HG03095 (cell line): ENCODE results near the gene TPST2.
"Not testable (repeated sequence)": the region's sequence is repeated elsewhere in the genome, so short reads cannot be mapped to it uniquely, and the experiment has no call there.

Experiments used
- ATAC-seq: cut with Tn5 transposase; IDR thresholded peaks from one replicate; pipeline ENCODE4 v1.9.1; 2021; ENCODE audit warnings: moderate library complexity; ENCODE audit not compliant: unreplicated experiment

TPST2 gene

DNA sequence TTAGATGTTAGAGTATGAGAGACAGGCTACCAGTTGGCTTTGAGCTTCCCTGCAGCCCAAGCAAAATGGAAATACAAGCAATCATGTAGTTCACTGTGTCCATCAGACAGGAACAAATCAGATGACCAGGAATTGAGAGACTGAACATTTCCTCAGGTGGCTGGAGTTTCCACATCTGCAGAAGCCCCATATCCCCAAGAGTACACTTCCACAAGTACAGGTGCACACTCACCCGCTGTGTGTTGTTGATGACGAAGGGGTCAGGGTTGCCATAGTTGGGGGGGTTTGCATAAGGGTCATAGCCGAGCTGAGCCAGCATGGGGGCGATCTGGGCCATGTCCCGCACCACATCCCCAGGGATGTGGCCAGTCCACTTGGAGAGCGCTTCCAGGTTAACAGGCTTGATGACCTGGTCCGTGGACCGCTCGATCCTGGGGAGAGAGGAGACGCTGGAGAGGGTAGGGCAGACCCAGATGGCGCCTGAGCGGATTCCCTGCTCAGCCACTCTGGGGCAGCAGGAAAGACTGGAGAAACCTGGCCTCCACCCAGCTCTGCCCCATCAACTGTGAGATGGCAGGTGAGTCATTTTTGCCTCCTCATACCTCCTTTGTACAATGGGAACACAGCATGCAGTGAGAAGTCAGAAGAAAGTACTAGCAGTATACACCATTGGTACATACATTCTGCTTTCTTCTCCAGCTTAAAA is 53.7 kb downstream of the TPST2 start:
- no peak for ATAC-seq

DNA sequence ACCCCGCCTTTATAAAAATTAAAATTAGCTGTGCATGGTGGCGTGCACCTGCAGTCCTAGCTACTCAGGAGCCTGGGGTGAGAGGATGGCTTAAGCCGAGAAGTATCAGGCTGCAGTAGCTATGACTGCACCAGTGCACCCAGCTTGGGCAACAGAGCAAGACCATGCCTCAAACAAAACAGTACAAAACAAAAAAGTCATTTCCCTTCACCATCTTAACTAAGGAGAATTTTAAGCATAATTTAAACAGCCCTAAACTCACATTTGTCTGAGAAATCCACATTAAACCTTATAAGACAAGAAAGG is 54.4 kb downstream of the TPST2 start:
- ATAC-seq: no peak

DNA sequence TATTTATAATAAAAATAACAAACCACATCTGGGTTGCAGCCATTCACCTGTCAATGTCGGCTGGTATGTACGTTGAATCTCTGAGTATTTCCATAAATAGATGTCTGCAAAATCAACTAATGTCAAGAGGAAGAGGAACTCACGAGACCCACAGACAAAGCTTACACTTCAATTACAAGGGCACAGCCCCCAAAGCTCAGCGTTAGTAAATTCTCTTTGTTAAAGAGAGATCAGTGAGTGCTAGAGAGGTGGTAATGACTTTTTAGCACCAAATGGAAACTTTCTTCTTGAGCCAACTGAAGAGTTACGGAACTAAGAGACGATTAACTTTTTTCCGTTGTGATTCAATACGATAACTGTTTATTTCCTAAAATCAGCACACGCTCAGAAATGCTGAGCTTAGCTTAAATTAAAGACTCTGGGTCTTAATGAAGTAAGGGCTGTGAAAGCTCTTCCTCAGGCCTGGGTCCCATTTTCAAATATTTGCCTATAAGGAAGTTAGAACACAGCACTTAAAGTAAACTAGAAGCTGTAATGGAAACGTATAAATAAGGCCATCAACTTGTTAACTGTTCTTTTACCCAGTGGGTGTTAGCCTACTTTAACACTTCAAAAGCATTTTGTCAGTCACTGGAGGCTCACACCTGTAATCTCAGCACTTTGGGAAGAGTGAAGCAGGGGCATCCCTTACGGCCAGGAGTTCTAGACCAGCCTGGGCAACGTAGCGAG is 54.9 kb downstream of the TPST2 start:
- ATAC-seq: no peak

DNA sequence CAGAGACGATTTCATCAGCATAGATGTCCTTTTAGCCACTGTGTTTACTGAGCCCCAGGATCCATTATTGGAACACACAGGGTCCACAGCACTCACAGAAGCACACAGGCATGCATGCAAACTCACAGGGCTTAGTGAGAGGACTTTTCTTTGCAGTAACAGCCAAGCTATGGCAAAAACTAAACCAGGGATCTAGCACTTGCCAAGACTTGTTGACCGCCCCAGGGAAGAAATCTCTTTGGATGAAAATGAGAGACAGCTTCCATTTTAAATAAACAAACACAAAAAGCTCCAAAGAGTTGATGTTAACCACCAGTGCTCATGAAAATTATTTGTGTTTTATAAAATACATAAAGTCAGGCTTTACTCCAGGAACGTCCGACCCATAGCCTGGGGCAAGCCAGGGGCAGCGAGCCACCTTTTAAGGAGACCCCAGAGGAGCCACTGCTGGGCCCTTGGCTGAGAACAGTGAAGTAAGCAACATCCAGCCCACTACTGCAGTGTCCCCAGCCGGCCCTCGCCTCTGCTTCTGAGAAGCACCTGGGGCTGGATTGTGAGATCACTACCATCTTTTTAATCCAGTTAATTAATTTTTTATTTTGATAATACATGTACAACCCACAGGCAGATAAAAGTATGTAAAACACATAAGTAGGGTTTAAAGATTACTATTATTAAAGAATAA is 55.6 kb downstream of the TPST2 start:
- no peak for ATAC-seq

DNA sequence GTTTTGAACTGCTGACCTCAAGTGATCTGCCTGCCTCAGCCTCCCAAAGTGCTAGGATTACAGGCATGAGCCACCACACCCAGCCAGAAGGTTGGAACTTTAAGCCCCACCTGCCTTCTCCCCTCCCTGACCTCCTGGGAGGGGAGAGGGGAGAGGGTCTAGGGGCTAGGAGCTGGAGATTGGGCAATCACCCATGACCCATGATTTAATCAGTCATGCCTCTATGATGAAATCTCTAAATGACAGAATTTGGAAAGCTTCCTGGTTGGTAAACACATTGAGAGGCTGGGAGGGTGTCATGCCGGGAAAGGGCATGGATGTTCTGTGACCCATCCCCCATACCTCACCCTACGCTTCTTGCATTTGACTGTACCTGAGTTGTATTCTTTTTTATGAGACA is 60.6 kb downstream of the TPST2 start:
- ATAC-seq: no peak

DNA sequence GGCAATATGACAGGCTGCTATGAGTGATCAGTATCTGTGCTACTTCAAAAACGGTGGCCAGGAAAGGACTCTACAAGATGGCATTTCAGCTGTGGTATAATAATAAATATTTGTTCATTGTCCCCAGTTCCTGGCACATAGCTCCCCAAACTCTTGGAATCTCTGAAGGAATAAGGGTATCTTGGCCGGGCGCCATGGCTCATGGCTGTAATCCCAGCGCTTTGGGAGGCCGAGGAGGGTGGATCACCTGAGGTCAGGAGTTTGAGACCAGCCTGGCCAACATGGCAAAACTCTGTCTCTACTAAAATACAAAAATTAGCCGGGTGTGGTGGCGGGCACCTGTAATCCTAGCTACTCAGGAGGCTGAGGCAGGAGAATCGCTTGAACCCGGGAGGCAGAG is 61.4 kb downstream of the TPST2 start:
- ATAC-seq: not testable (repeated sequence)

DNA sequence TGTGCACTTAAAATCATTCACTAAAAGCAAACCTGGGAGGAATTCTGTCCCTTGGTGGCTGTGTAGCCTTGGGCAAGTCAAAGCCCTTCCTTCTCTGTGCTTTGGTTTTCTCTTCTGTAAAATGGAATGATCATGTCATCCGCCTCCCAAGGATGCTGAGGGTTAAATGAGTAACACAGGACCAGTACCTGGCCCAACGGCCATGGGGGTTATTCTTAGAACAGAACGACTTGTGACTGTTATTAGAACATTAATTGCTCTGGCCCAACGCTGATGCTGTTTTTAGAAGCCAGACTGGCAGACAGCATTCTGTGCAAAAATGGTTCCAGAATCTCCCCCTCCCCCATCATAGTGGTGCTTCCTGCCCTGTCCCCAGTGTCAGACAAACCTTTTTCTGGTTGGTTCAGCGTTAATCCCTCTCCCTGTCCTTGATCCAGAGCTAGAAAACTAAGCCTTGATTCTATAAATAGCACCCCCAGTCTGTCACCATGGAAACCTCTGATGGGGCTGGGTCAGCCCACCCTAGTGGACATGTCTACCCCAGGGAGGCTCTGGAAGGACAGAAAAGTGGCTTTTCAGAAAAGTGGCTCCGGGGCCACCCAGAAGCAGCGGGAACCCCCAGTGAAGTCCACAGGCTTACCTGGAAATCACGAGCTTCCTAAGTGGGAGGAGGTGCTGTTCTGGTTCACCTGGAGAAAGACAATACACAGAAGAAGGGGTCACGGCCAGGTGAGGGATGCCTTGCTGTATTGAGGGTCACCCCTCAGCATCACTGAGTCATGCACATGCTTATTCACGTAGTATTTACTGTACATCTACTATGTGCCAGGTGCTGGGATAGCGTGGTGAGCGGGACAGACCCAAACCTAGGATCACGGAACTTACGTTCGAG is 62.1 kb downstream of the TPST2 start:
- ATAC-seq: no peak

DNA sequence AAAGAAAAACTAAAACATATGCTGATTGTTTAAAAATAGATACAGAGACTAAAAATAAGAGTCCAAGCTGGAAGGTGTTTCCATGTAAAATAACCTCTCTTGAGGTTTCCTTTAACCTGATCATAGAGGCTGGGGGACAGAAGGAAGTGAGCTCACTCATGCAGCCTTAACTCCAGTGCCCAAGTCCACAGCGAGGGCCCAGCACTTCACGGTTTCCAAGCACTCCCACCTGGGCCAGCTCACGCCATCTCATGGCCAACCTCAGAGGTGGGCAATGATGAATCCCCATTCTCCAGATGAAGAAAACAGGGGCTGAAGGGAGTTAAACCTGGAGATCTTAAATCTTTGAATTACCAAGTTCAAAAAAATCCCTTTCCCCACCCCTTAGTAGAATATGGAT is 62.8 kb downstream of the TPST2 start:
- ATAC-seq: no peak

DNA sequence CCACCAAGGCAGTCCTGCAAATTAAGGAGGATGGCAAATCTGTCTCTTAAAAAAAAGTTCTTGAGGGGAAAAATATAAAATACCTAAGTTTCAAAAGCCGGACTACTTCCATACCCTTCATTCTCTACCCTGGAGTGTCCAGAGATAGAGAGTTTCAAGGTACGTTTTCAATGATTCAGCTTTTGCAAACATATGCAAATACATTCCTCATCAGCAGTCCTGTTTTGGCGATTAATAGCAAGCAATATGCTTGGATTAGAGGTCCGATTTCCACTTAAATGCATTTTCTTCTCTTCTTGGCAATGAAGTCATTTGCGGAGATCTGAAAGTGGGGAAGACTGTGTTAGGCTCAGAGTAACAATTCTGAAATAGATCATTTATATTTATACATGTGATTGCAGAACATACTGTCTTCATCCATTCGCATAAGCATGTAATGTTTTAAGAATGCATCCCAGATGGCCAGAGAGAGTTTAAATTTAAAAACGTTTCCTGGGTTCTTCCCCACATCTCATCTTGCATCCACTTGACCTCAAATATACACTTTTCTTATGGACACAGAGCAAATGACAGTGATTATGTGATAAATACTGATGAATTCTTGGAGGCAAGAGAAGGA is 63.9 kb downstream of the TPST2 start:
- ATAC-seq: no peak

DNA sequence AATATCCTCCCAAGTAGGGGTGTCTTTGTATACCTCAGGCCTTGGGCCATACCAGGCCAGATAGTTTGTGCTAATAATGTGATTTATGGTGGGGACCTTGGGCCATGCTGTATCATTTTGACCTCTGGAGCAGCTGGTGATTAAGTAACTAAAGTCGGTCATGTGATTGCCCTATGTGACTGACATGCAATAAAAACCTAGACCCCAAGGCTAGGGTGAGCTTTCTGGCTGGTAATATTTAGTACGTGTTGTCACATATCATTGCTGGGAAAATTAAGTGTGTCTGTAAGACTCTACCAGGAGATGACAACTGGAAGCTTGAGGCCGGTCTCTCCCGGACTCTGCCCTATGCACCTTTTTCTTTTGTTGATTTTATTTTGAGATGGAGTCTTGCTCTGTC is 65.1 kb downstream of the TPST2 start:
- no peak for ATAC-seq

DNA sequence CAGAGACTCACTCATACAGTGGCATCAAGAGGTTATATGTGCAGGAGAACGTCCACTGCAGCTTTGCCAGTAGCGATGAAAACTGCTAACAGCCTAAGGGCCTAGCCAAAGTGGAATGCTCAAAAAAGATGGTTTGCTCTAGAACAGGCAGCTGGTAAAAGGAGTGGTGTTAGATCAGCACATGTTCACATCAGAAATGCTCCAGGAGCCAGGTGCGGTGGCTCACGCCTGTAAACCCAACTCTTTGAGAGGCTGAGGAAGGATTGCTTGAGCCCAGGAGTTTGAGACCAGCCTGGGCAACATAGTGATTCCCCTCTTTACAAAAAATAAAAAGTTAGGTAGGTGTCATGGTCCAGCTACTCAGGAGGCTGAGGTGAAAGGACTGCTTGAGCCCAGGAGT is 67.3 kb downstream of the TPST2 start:
- ATAC-seq: no peak

DNA sequence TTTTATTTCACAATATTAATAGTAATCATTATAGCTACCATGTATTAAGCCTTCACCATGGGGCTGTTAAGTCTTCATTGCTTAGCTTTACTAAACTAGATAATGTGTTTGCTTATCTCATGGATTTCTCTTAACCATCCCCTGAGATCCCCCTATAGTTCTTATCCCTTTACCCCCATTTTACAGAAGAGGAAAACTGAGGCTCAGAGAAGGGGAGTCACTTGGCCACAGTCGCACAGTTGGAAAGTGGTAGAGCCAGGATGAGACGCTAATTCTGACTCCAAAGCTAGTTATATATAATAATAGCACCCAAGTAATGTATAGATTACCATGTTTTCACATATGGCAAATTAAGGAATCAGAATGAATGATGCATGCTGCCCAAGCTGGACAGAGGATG is 67.9 kb downstream of the TPST2 start:
- no peak for ATAC-seq

DNA sequence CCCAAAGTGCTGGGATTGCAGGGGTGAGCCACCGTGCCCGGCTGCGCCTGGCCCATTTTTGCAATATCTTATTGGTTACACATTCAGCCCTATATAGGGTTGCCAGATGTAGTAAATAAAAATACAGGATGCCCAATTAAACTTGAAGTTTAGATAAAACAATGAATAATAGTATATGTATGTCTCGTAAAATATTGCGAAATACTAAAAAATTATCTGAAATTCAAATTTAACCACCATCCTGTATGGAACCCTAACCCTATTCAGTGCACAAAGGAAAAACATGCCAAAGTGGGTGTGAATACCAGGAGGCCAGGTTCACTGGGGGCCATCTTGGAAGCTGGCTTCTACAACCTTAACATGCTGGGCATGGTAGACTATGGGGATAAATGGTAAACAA is 72.5 kb downstream of the TPST2 start:
- no peak for ATAC-seq

DNA sequence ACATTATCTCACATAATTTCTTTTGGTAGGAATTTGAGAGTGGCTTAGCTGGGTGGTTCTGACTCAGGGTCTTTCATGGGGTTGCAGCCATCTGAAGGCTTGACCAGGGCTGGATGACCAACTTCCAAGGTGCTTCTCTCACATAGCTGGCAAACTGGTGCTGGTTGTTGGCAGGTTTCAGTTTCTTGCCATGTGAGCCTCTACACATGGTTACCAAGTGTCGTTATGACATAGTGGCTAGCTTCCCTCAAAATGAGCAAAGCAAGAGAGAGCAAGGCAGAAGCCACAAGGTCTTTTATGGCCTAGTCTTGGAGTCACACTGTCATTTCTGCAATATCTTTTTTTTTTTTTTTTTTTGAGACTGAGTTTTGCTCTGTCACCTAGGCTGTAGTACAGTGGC is 73.4 kb downstream of the TPST2 start:
- no peak for ATAC-seq

DNA sequence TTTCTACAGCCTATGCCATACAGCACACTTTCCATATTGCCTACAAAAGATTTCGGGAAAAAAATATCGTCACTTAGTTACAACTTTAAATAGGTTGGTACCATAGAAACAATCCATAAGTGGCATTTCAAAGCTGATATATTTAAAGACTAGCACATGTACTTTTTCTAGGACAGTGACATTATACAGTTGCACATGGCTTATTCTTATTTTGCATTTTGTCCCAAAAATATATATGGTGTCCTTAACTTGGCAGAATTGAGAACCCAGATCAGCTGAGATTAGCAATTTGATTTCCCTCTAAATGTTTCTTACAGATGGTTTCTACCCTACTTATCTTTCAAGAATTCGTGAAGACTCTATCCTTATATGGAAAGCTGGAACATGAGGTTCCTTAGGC is 74.0 kb downstream of the TPST2 start:
- no peak for ATAC-seq

DNA sequence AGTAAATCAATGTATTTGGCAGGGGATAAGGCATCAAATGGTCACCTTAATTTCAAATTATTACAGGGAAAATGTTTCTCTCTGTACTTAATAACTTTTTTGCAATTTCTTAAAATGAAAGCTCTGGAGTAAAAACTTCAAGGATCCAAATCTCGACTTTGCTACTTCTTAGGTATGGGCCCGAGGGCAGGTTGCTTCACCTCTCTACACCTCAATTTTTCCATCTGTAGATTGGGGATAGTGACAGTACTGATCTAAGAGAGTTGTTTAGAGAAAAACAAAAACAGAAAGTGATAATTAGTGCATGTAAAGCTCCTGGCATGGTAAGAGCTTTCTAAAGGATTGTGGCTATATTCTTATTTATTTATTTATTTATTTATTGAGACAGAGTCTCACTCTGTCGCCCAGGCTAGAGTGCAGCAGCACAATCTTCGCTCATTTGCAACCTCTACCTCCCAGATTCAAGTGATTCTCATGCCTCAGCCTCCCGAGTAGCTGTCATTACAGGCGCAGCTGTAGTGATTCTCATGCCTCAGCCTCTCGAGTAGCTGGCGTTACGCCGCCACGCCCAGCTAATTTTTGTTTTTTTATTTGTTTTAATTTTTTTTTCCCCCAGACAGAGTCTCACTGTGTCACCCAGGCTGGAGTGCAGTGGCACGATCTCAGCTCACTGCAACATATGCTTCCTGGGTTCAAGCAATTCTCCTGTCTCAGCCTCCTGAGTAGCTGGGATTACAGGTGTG is 75.3 kb downstream of the TPST2 start:
- ATAC-seq: no peak

DNA sequence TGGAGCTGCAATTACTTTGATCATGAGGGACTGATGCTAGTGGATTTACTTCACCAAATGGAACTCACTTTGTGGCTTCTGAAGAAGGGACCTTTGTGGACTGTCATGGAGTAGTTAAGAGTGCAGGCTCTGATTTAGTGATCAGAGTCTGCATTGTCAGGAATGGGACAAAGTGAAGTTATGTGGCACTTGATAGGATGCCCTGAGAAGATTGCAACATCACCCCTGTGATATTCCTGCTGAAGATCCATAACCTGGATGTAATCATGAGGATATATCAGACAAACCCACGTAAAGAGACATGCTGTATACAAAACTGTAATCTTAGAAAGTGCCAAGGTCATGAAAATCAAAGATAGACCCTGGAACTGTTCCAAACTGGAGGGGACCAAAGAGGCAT is 76.1 kb downstream of the TPST2 start:
- no peak for ATAC-seq

DNA sequence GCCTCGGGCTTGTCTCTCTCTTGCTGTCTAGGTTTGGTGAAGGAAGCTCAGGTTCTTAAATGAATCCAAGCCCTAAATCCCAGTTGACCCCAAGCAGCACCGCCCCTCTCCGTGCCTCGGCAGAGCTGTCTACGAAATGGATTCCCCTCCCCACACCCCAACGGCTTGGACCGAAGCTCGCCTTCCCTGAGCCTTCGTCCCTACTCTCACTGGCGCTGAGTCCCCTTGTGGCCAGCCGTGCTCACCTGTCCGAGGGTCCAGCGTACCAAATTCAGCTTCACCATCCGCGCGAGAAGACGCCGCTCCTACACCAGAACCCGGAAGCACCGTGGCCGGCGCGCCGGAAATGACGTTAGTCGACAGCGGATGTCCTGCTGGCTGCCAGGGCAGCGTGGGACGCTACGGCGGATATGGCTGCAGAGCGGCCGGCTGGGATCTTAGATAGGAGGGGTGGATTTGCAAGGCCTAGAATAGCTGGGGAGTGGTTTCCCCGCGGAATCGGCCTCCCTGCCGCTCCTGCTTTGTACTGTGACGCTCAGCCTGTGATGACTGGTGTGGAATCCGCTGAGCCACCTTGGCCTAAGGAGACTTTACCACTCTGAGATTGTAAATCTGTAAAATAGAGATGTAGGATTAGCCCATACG is 77.7 kb downstream of the TPST2 start, which contains the start of gene TFIP11:
TFIP11 (minus strand) TSS at position 325 of the 645 bp plus-strand sequence. CDS start 2,201 bp downstream, outside the sequence.
- peak; percentile 84 for ATAC-seq

DNA sequence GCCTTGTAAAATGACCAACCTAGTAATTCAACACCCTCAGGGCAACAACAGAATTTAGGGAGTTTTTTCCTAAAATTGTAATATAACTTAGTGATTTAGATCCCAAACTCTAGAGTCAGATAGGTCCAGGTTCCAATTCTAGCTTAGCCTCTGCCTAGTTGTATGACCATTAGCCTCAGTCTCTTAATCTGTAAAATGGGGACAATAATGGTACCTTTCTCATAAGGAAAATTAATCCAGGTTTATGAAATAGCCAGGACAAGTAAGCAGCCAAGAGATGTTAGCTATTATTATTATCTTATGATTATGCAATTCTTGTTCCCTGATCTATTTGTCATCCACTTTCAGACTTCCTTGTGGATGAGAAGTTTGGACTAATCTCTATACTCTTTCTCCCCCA is 81.8 kb downstream of the TPST2 start:
- no peak for ATAC-seq

DNA sequence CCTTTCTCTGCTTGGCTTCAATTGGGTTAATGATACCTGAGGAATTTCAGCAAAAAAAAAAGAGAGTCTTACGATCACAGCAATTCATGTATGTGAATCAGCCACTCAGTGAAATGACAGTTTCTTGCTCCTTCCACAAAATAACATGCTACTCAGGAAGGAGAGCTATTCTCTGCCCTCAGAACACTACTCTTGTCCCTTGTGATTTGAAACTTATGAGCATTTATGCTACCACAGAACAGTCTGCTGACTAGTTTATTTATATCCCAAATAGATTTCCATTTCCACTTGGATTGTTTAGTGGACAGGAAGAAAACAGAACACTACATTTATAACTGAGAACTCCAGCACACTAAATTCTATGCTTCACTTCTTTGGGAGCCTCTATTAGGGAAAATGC is 86.2 kb downstream of the TPST2 start:
- no peak for ATAC-seq
